GM23338 (cell line): ENCODE measurements around the gene VOPP1. TPM values are rescaled to one million over a fixed set of nuclear protein-coding genes. Genes with fewer than 3 reads are reported as not detected.

ENCODE experiments used
- ATAC-seq: fragments of 200-7000 bp; cut with Tn5 transposase; 3 replicates; pipeline ENCODE4 v1.9.1; 2020
- DNase-seq: peaks from one replicate; pipeline ENCODE4 v3.0.0-alpha.2; 2015; ENCODE audit warnings: low spot score
- H2AFZ ChIP-seq: fragments of 200-600 bp; sonication (generic); 2 replicates; pipeline ENCODE4 v1.8.0; 2016; ENCODE audit warnings: antibody characterized with exemption, mild to moderate bottlenecking, moderate library complexity
- H3F3A ChIP-seq: fragments of 200-600 bp; sonication (generic); replicated peaks from 2 replicates; pipeline ENCODE4 v1.8.0; 2017; ENCODE audit warnings: antibody characterized with exemption, mixed run types, low read depth
- H3K27ac ChIP-seq: fragments of 200-600 bp; sonication (generic); 2 replicates; pipeline ENCODE4 v1.6.1; 2016; ENCODE audit warnings: low read depth
- H3K27me3 ChIP-seq: fragments of 200-600 bp; sonication (generic); 2 replicates; pipeline ENCODE4 v1.8.0; 2016; ENCODE audit warnings: mild to moderate bottlenecking, mixed run types, moderate library complexity; ENCODE audit not compliant: insufficient read depth
- H3K36me3 ChIP-seq: fragments of 200-600 bp; sonication (generic); 2 replicates; pipeline ENCODE4 v1.8.0; 2016; ENCODE audit warnings: mild to moderate bottlenecking; ENCODE audit not compliant: insufficient read depth
- H3K4me1 ChIP-seq: fragments of 200-600 bp; sonication (generic); 2 replicates; pipeline ENCODE4 v1.8.0; 2016; ENCODE audit warnings: mild to moderate bottlenecking, moderate library complexity; ENCODE audit not compliant: insufficient read depth
- H3K4me2 ChIP-seq: fragments of 200-600 bp; sonication (generic); 2 replicates; pipeline ENCODE4 v1.7.1; 2017; ENCODE audit warnings: mixed run types
- H3K4me3 ChIP-seq: fragments of 200-600 bp; sonication (generic); 2 replicates; pipeline ENCODE4 v1.6.1; 2016; ENCODE audit warnings: mixed run types
- H3K79me2 ChIP-seq: fragments of 200-600 bp; sonication (generic); replicated peaks from 2 replicates; pipeline ENCODE4 v1.8.0; 2017; ENCODE audit warnings: mild to moderate bottlenecking; ENCODE audit not compliant: insufficient read depth
- H3K9me2 ChIP-seq: fragments of 200-600 bp; sonication (generic); 2 replicates; pipeline ENCODE4 v1.8.0; 2017; ENCODE audit not compliant: insufficient read depth
- H4K20me1 ChIP-seq: fragments of 200-600 bp; sonication (generic); replicated peaks from 2 replicates; pipeline ENCODE4 v1.8.0; 2017; ENCODE audit warnings: mild to moderate bottlenecking; ENCODE audit not compliant: insufficient read depth
- H3K27ac Mint-ChIP-seq: 2 replicates; pipeline ENCODE4 v1.8.0; 2020; ENCODE audit warnings: inconsistent platforms, mild to moderate bottlenecking, moderate library complexity, mixed read lengths
- H3K27me3 Mint-ChIP-seq: 3 replicates; pipeline ENCODE4 v1.8.0; 2022; ENCODE audit warnings: low read depth, mild to moderate bottlenecking, moderate library complexity, mixed read lengths, inconsistent platforms; ENCODE audit not compliant: insufficient read depth, poor library complexity
- H3K36me3 Mint-ChIP-seq: 3 replicates; pipeline ENCODE4 v1.8.0; 2021; ENCODE audit warnings: low read depth, mild to moderate bottlenecking, inconsistent platforms, moderate library complexity, mixed read lengths
- H3K4me1 Mint-ChIP-seq: 3 replicates; pipeline ENCODE4 v1.8.0; 2020; ENCODE audit warnings: mild to moderate bottlenecking, inconsistent platforms, mixed read lengths
- H3K4me3 Mint-ChIP-seq: 3 replicates; pipeline ENCODE4 v1.8.0; 2021; ENCODE audit warnings: moderate library complexity, mild to moderate bottlenecking, inconsistent platforms, mixed read lengths
- H3K9me3 Mint-ChIP-seq: 3 replicates; pipeline ENCODE4 v1.8.0; 2020; ENCODE audit warnings: moderate library complexity, mild to moderate bottlenecking, inconsistent platforms, mixed read lengths
- CREB1 ChIP-seq: fragments of 250-450 bp; sonication (Bioruptor Pico); IDR thresholded peaks from 2 replicates; pipeline ENCODE4 v1.5.0; 2020; ENCODE audit warnings: low read depth, mild to moderate bottlenecking, moderate library complexity
- CTCF ChIP-seq, 2 experiments: fragments of 200-600 bp in 1 of 2; sonication (generic) in 1 of 2; conservative IDR thresholded peaks; 2 replicates each; pipeline versions ENCODE4 v1.5.1 to v1.6.1; 2016 to 2017; ENCODE audit warnings: antibody characterized with exemption in 2 of 2, low read depth in 2 of 2, mild to moderate bottlenecking in 2 of 2, moderate library complexity in 1 of 2
- ETS1 ChIP-seq: IDR thresholded peaks from 2 replicates; pipeline ENCODE4 v1.6.1; 2016; ENCODE audit warnings: antibody characterized with exemption
- EZH2 ChIP-seq: fragments of 200-600 bp; sonication (generic); IDR thresholded peaks from one replicate; pipeline ENCODE4 v1.8.0; 2017; ENCODE audit warnings: antibody characterized with exemption, mild to moderate bottlenecking, low read depth; ENCODE audit not compliant: unreplicated experiment
- EZH2phosphoT487 ChIP-seq: fragments of 200-600 bp; sonication (generic); IDR thresholded peaks from one replicate; pipeline ENCODE4 v1.8.1; 2018; ENCODE audit warnings: antibody characterized with exemption; ENCODE audit not compliant: unreplicated experiment
- JUNB ChIP-seq: IDR thresholded peaks from one replicate; pipeline ENCODE4 v1.6.1; 2016; ENCODE audit warnings: antibody characterized with exemption; ENCODE audit not compliant: unreplicated experiment
- NANOG ChIP-seq: IDR thresholded peaks from 2 replicates; pipeline ENCODE4 v1.6.1; 2016; ENCODE audit warnings: antibody characterized with exemption, borderline replicate concordance
- POLR2AphosphoS5 ChIP-seq: IDR thresholded peaks from 2 replicates; pipeline ENCODE4 v1.6.1; 2016; ENCODE audit warnings: antibody characterized with exemption, low read depth
- REST ChIP-seq: IDR thresholded peaks from one replicate; pipeline ENCODE4 v1.6.1; 2018; ENCODE audit warnings: antibody characterized with exemption; ENCODE audit not compliant: unreplicated experiment
- STAT1 ChIP-seq: IDR thresholded peaks from one replicate; pipeline ENCODE4 v1.6.1; 2016; ENCODE audit warnings: antibody characterized with exemption; ENCODE audit not compliant: unreplicated experiment
- ZNF114 ChIP-seq: fragments of 250-450 bp; sonication (Bioruptor Pico); IDR thresholded peaks from 2 replicates; pipeline ENCODE4 v1.5.0; 2020; ENCODE audit warnings: mild to moderate bottlenecking, moderate library complexity
- polyA plus RNA-seq: library from polyadenylated mRNA; unstranded; fragments of >200 nt; fragmentation: Nextera tagmentation; extraction: Ambion mirVana; gene quantifications from 2 replicates; pipeline ENCODE4 v1.2.1, GENCODE V29; 2016
- total RNA-seq: library from RNA; depleted of rRNA; stranded (reverse); fragments of >200 nt; shearing (Covaris generic); gene quantifications from 2 replicates; pipeline ENCODE4 v1.2.3, GENCODE V29; 2014

The VOPP1 gene
- total and polyA plus RNA-seq, 2 experiments from 2014 or later = 28.2 to 73.7 TPM

- no peak overlapping the region for H3K4me3 ChIP-seq
- peaks cover 6% of the 10 kb centered on the region for H4K20me1 ChIP-seq
- no peak overlapping the region; the same call in 1 of the 2 replicates for H3K27ac Mint-ChIP-seq
- H3K27me3 Mint-ChIP-seq = peaks cover 7% of the 10 kb centered on the region
- DNase-seq (no peak), ATAC-seq (no peak)
- no peaks in the 10 kb centered on the region for H3K27me3 ChIP-seq
- H3K9me2 ChIP-seq = no peaks in the 10 kb centered on the region
- peaks cover 65% of the 10 kb centered on the region for H3K4me1 Mint-ChIP-seq
- no peaks in the 10 kb centered on the region for H3K36me3 Mint-ChIP-seq
- no peak overlapping the region for H3K4me3 Mint-ChIP-seq
- no peak overlapping the region for H3K27ac ChIP-seq
- H3F3A ChIP-seq = no peaks in the 10 kb centered on the region
- H3K79me2 ChIP-seq = peaks cover 100% of the 10 kb centered on the region
- no peaks in the 10 kb centered on the region for H3K9me3 Mint-ChIP-seq
- 0 out of 2 replicates have a peak overlapping the region, but pooled peaks have one; percentile 20 for H3K4me2 ChIP-seq
- no peak overlapping the region for H2AFZ ChIP-seq
- H3K4me1 ChIP-seq = peaks cover 35% of the 10 kb centered on the region
- no peaks in the 10 kb centered on the region for H3K36me3 ChIP-seq
- no peak for TF ChIP-seq REST
- TF ChIP-seq ETS1 = no peak
- TF ChIP-seq EZH2 = no peak
- no peak for TF ChIP-seq NANOG
- no peak for TF ChIP-seq POLR2AphosphoS5
- no peak for TF ChIP-seq JUNB
- TF ChIP-seq STAT1 = no peak
- TF ChIP-seq ZNF114 (CRISPR knock-in tag) = no peak
These were observed 39.1 kb downstream of the VOPP1 start for GRCh38 chr7:55533050-55533728.

- H3K4me2 ChIP-seq = 0 out of 2 replicates have a peak overlapping the region, but pooled peaks have one; percentile 20
- peaks cover 32% of the 10 kb centered on the region for H3K4me1 ChIP-seq
- peaks cover 100% of the 10 kb centered on the region for H3K79me2 ChIP-seq
- no peaks in the 10 kb centered on the region for H3F3A ChIP-seq
- Mint-ChIP-seq H3K27ac (no peak overlapping the region), H3K36me3 (no peaks in the 10 kb centered on the region), H3K4me1 (peaks cover 60% of the 10 kb centered on the region), H3K9me3 (no peaks in the 10 kb centered on the region), H3K4me3 (no peak overlapping the region), H3K27me3 (peaks cover 3% of the 10 kb centered on the region)
- no peak overlapping the region for H2AFZ ChIP-seq
- no peak overlapping the region for H3K4me3 ChIP-seq
- no peaks in the 10 kb centered on the region for H3K36me3 ChIP-seq
- peaks cover 10% of the 10 kb centered on the region for H4K20me1 ChIP-seq
- H3K27me3 ChIP-seq = no peaks in the 10 kb centered on the region
- no peaks in the 10 kb centered on the region for H3K9me2 ChIP-seq
- no peak for DNase-seq
- ATAC-seq = no peak; the same call in 2 of the 3 replicates
- no peak overlapping the region for H3K27ac ChIP-seq
- no peak for TF ChIP-seq REST
- no peak for TF ChIP-seq CREB1 (CRISPR knock-in tag)
- TF ChIP-seq ETS1 = no peak
- TF ChIP-seq CTCF (conservative IDR thresholded peaks at IDR 0.05; ENCODE audit: low read depth in 2 of 2) = no peak
- no peak for TF ChIP-seq EZH2phosphoT487
- no peak for TF ChIP-seq ZNF114 (CRISPR knock-in tag)
- no peak for TF ChIP-seq JUNB
These were observed 40.0 kb downstream of the VOPP1 start for GRCh38 chr7:55532150-55532917.
